Measurements from ENCODE around the gene GRAMD2B. TPM values are rescaled to one million over a fixed set of nuclear protein-coding genes. Genes with fewer than 3 reads are reported as not detected.

Gene GRAMD2B
- total and polyA plus RNA-seq, 2 of the 13 experiments (the other 11 are each of a cell fraction or from before 2014, with no cell fraction given) = 8.1 to 10.6 TPM

Other genes with a start within 250 kb of the GRAMD2B start
- 69.0 and 132 TPM in 2 replicates for gene ALDH7A1, start 171.8 kb downstream of the GRAMD2B start, total RNA-seq (2016; rRNA removed; fragmentation: Illumina TruSeq; extraction: Trizol)
- gene ALDH7A1, start 171.8 kb downstream of the GRAMD2B start, polyA plus RNA-seq (2011; rRNA removed) = 64.5 and 100 TPM in 2 replicates
- 59.7 and 95.0 TPM in 2 replicates for gene PHAX, start 177.5 kb downstream of the GRAMD2B start, total RNA-seq (2016; rRNA removed; fragmentation: Illumina TruSeq; extraction: Trizol)
- 14.5 and 20.0 TPM in 2 replicates for gene PHAX, start 177.5 kb downstream of the GRAMD2B start, polyA plus RNA-seq (2011; rRNA removed)

All from HepG2 (cell line).